ENCODE measurements around the gene MBNL3. TPM values are rescaled to one million over a fixed set of nuclear protein-coding genes. Genes with fewer than 3 reads are reported as not detected.

Gene MBNL3
- total and polyA plus RNA-seq, 9 of the 15 experiments (the other 6 are each of a cell fraction or from before 2014, with no cell fraction given): under 0.01 to 0.25 (median 0.16) TPM

- no peak for FAIRE-seq
Measured at GRCh38 chrX:132390792-132391191, 98.0 kb downstream of the MBNL3 start.

DNA sequence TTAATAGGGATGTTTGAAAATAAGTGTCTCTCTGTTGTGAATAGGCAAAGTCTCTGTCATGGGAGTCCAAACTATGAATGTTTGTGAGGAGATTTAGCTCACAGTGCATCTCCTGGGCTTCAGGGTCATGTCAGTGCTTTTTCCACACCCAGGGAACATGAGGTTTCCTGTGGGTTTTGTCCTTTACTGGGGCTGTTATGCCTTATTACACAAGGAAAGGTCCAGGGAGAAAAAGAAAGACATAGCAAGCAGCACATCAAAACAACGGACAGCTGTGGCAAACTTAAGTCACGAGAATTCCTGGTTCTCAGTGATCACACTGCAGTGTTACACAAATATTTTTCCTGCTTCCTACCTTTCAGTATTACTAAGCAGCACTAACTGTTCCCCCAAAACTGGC, 99.4 kb downstream of the MBNL3 start:
- no peaks in the 10 kb centered on the region for H3K4me1 ChIP-seq (replicated peaks in 1 of 2; ENCODE audit: control insufficient read depth in 2 of 2, insufficient read depth in 2 of 2, low read length in 2 of 2)
- no peak overlapping the region for H3K4me2 ChIP-seq (ENCODE audit: insufficient read depth, low read length)
- intact Hi-C loops (cut with micrococcal nuclease): no loop called here
- no peaks in the 10 kb centered on the region for H3K9me1 ChIP-seq (ENCODE audit: control insufficient read depth, insufficient read depth, low read length)
- H3K36me3 ChIP-seq (ENCODE audit: control insufficient read depth, insufficient read depth, low read length): no peaks in the 10 kb centered on the region
- FAIRE-seq: no peak
- no peaks in the 10 kb centered on the region for H3K9me3 ChIP-seq (replicated peaks; ENCODE audit: control insufficient read depth, insufficient read depth, low read depth, low read length)
- no peak for TF ChIP-seq ZZZ3 (IDR thresholded peaks at IDR 0.05)
- TF ChIP-seq ZNF212 (CRISPR knock-in tag; IDR thresholded peaks at IDR 0.05): no peak
- BruUV-seq (replicated peaks): no TSS peak
- in situ Hi-C loops (cut with MboI): no loop called here
- no peaks in the 10 kb centered on the region for H3K79me2 ChIP-seq (ENCODE audit: control insufficient read depth, insufficient read depth, low read length)
- no peak for DNase-seq (ENCODE audit: extremely low read depth in 1 of 4, low spot score in 3 of 4)
- H3K27me3 ChIP-seq (ENCODE audit: control insufficient read depth in 2 of 2, insufficient read depth in 2 of 2, low read length in 2 of 2): no peaks in the 10 kb centered on the region
- CTCF ChIA-PET (ENCODE audit: low intra/inter-chr PET ratio): no interaction called here
- POLR2A ChIA-PET: interaction anchor here (1.2 kb wide), 1 partner anchor 12 kb away, joined by 3 read pairs; no protein-coding TSS in a partner anchor
- no peak overlapping the region for H3K4me3 ChIP-seq
- H4K20me1 ChIP-seq (replicated peaks; ENCODE audit: control insufficient read depth, insufficient read depth, low read length): no peaks in the 10 kb centered on the region; the same call in 1 of the 2 replicates
- 0% methylated on average over 2 of the region's 2 CpGs for WGBS (ENCODE audit: insufficient coverage, low coverage, missing lambda C conversion rate)
- ATAC-seq: no peak
- no peak overlapping the region for H3K9ac ChIP-seq (ENCODE audit: insufficient read depth in 1 of 2, low read depth in 2 of 2, low read length in 2 of 2)
- no peak overlapping the region for H2AFZ ChIP-seq (ENCODE audit: low read depth, low read length)
- no peak overlapping the region for H3K27ac ChIP-seq (ENCODE audit: extremely low read depth, low read depth, low read length)

More at GRCh38 chrX:132390792-132391191, 98.0 kb downstream of the MBNL3 start:
- Histone ChIP-seq H3K9me3 (replicated peaks; ENCODE audit: control insufficient read depth, insufficient read depth, low read depth, low read length) (no peaks in the 10 kb centered on the region), H3K9ac (ENCODE audit: insufficient read depth in 1 of 2, low read depth in 2 of 2, low read length in 2 of 2) (no peak overlapping the region), H3K4me1 (replicated peaks in 1 of 2; ENCODE audit: control insufficient read depth in 2 of 2, insufficient read depth in 2 of 2, low read length in 2 of 2) (no peaks in the 10 kb centered on the region), H2AFZ (ENCODE audit: low read depth, low read length) (no peak overlapping the region), H3K27me3 (ENCODE audit: control insufficient read depth in 2 of 2, insufficient read depth in 2 of 2, low read length in 2 of 2) (no peaks in the 10 kb centered on the region), H3K9me1 (ENCODE audit: control insufficient read depth, insufficient read depth, low read length) (no peaks in the 10 kb centered on the region), H3K27ac (ENCODE audit: extremely low read depth, low read depth, low read length) (no peak overlapping the region), H3K4me2 (ENCODE audit: insufficient read depth, low read length) (no peak overlapping the region), H3K79me2 (ENCODE audit: control insufficient read depth, insufficient read depth, low read length) (no peaks in the 10 kb centered on the region), H3K4me3 (no peak overlapping the region), H3K36me3 (ENCODE audit: control insufficient read depth, insufficient read depth, low read length) (no peaks in the 10 kb centered on the region), H4K20me1 (replicated peaks; ENCODE audit: control insufficient read depth, insufficient read depth, low read length) (no peaks in the 10 kb centered on the region; the same call in 1 of the 2 replicates)
- intact Hi-C loops (cut with micrococcal nuclease): no loop called here
- POLR2A ChIA-PET: interaction anchor here (1.2 kb wide), 1 partner anchor 13 kb away, joined by 3 read pairs; no protein-coding TSS in a partner anchor
- 8% methylated on average over 9 of the region's 9 CpGs for WGBS (ENCODE audit: insufficient coverage, low coverage, missing lambda C conversion rate)
- no peak for ATAC-seq
- in situ Hi-C loops (cut with MboI): no loop called here
- BruUV-seq (replicated peaks): no TSS peak
- TF ChIP-seq POLR3G (IDR thresholded peaks at IDR 0.05; ENCODE audit: extremely low read depth, insufficient read length, insufficient replicate concordance): no peak
- TF ChIP-seq SRSF3 (IDR thresholded peaks at IDR 0.05; ENCODE audit: insufficient read depth, low read length): no peak
- no peak for DNase-seq (ENCODE audit: extremely low read depth in 1 of 4, low spot score in 3 of 4)
- CTCF ChIA-PET (ENCODE audit: low intra/inter-chr PET ratio): no interaction called here
